CD14-positive monocyte (primary cell): Measurements from ENCODE around the gene KIF18A. TPM values are rescaled to one million over a fixed set of nuclear protein-coding genes. Genes with fewer than 3 reads are reported as not detected.

ENCODE experiments used
- DNase-seq, 3 donors: peaks; one replicate each; pipeline ENCODE4 v3.0.0-alpha.2; 2011 to 2022
- H2AFZ ChIP-seq: 2 replicates; pipeline ENCODE4 v1.6.0; 2012; ENCODE audit warnings: mild to moderate bottlenecking, low read depth, low read length, inconsistent platforms; ENCODE audit not compliant: insufficient read depth, poor library complexity, severe bottlenecking
- H3K27ac ChIP-seq, 2 donors: 1 replicate in 1 of 2; 2 replicates in 1 of 2; pipeline ENCODE4 v1.5.1; 2012 to 2013; ENCODE audit warnings: low read length in 2 of 2, control low read depth in 1 of 2, inconsistent platforms in 1 of 2, low read depth in 1 of 2, mild to moderate bottlenecking in 1 of 2
- H3K27me3 ChIP-seq, 2 donors: one replicate each; pipeline versions ENCODE4 v1.6.0 to v1.6.1; 2011 to 2013; ENCODE audit warnings: low read length in 2 of 2; ENCODE audit not compliant: control insufficient read depth in 2 of 2, insufficient read depth in 2 of 2
- H3K36me3 ChIP-seq, 2 donors: replicated peaks in 1 of 2; 1 replicate in 1 of 2; 2 replicates in 1 of 2; pipeline versions ENCODE4 v1.5.1 to v1.6.1; 2012 to 2013; ENCODE audit warnings: low read length in 2 of 2, control low read depth in 1 of 2, inconsistent platforms in 1 of 2, mild to moderate bottlenecking in 1 of 2; ENCODE audit not compliant: insufficient read depth in 2 of 2, control insufficient read depth in 1 of 2
- H3K4me1 ChIP-seq, 2 donors: 1 replicate in 1 of 2; 2 replicates in 1 of 2; pipeline versions ENCODE4 v1.5.1 to v1.6.1; 2012 to 2013; ENCODE audit warnings: low read length in 2 of 2, control low read depth in 1 of 2, inconsistent platforms in 1 of 2, mild to moderate bottlenecking in 1 of 2, moderate library complexity in 1 of 2; ENCODE audit not compliant: insufficient read depth in 2 of 2, control insufficient read depth in 1 of 2
- H3K4me2 ChIP-seq: replicated peaks from 2 replicates; pipeline ENCODE3; 2012; ENCODE audit warnings: low read length, moderate library complexity, mild to moderate bottlenecking; ENCODE audit not compliant: poor library complexity, severe bottlenecking; ENCODE audit errors: extremely low read depth
- H3K4me3 ChIP-seq, 3 experiments: fragments of 200-600 bp in 1 of 3; sonication (generic) in 1 of 3; replicated peaks in 1 of 3; 1 replicate in 2 of 3; 2 replicates in 1 of 3; pipeline ENCODE4 v1.5.1; 2011 to 2013; ENCODE audit warnings: low read length in 3 of 3, mild to moderate bottlenecking in 3 of 3, control low read depth in 2 of 3, low read depth in 2 of 3, inconsistent platforms in 1 of 3, moderate library complexity in 1 of 3
- H3K79me2 ChIP-seq: 2 replicates; pipeline ENCODE4 v1.6.0; 2012; ENCODE audit warnings: mild to moderate bottlenecking, control low read depth, inconsistent platforms, low read length, moderate library complexity; ENCODE audit not compliant: insufficient read depth
- H3K9ac ChIP-seq: 2 replicates; pipeline ENCODE4 v1.6.0; 2017; ENCODE audit warnings: low read length, mild to moderate bottlenecking; ENCODE audit not compliant: insufficient read depth, poor library complexity, severe bottlenecking
- H3K9me3 ChIP-seq, 2 donors: replicated peaks in 1 of 2; 1 replicate in 1 of 2; 2 replicates in 1 of 2; pipeline versions ENCODE4 v1.5.1 to v1.6.1; 2012 to 2013; ENCODE audit warnings: low read length in 2 of 2, control low read depth in 1 of 2; ENCODE audit not compliant: control insufficient read depth in 1 of 2, insufficient read depth in 1 of 2
- H4K20me1 ChIP-seq: 2 replicates; pipeline ENCODE4 v1.6.0; 2012; ENCODE audit warnings: mild to moderate bottlenecking, low read length, control low read depth, moderate library complexity; ENCODE audit not compliant: insufficient read depth
- H3K27ac Mint-ChIP-seq, 7 donors: one replicate each; pipeline ENCODE4 v1.8.0; 2020; ENCODE audit warnings: mild to moderate bottlenecking in 7 of 7, mixed read lengths in 7 of 7, moderate library complexity in 6 of 7, inconsistent platforms in 2 of 7
- H3K27me3 Mint-ChIP-seq, 3 donors: one replicate each; pipeline ENCODE4 v1.8.0; 2021 to 2022; ENCODE audit warnings: low read depth in 3 of 3, mild to moderate bottlenecking in 3 of 3, mixed read lengths in 3 of 3, moderate library complexity in 3 of 3, inconsistent platforms in 1 of 3
- H3K36me3 Mint-ChIP-seq, 2 donors: one replicate each; pipeline ENCODE4 v1.8.0; 2020; ENCODE audit warnings: mixed read lengths in 2 of 2, inconsistent platforms in 1 of 2, mild to moderate bottlenecking in 1 of 2
- H3K4me1 Mint-ChIP-seq: one replicate; pipeline ENCODE4 v1.8.0; 2020; ENCODE audit warnings: mild to moderate bottlenecking, mixed read lengths
- H3K4me3 Mint-ChIP-seq, 2 donors: one replicate each; pipeline ENCODE4 v1.8.0; 2020; ENCODE audit warnings: mild to moderate bottlenecking in 2 of 2, mixed read lengths in 2 of 2, moderate library complexity in 1 of 2
- H3K9me3 Mint-ChIP-seq, 7 donors: one replicate each; pipeline ENCODE4 v1.8.0; 2020 to 2022; ENCODE audit warnings: mixed read lengths in 7 of 7, mild to moderate bottlenecking in 6 of 7, moderate library complexity in 6 of 7, inconsistent platforms in 2 of 7
- CTCF ChIP-seq: fragments of 200-600 bp; IDR thresholded peaks from one replicate; pipeline ENCODE4 v1.8.0; 2022; ENCODE audit warnings: antibody characterized with exemption, mild to moderate bottlenecking
- WGBS: methylation state at CpG from one replicate; pipeline ENCODE4 v1.1.5; 2013; ENCODE audit warnings: missing lambda C conversion rate; ENCODE audit not compliant: insufficient coverage; 5-methylcytosine and 5-hydroxymethylcytosine counted together
- intact Hi-C, 2 donors: fragments of 100-400 bp; cut with micrococcal nuclease; formaldehyde crosslinking; loops; one replicate each; pipeline versions ENCODE4 v1.15.0 to v1.15.1; 2023
- polyA plus RNA-seq, 3 donors: library from polyadenylated mRNA; depleted of rRNA in 1 of 3; unstranded in 2 of 3; stranded (reverse) in 1 of 3; fragments of 300-500 nt in 2 of 3; fragments of >200 nt in 1 of 3; fragmentation: Illumina TruSeq in 2 of 3; gene quantifications; 1 replicate in 2 of 3; 2 replicates in 1 of 3; pipeline ENCODE4 v1.2.3, GENCODE V29; 2012 to 2021

The KIF18A gene
- polyA plus RNA-seq, 3 donors = 0.13 to 0.73 TPM; not detected in 1

DNA sequence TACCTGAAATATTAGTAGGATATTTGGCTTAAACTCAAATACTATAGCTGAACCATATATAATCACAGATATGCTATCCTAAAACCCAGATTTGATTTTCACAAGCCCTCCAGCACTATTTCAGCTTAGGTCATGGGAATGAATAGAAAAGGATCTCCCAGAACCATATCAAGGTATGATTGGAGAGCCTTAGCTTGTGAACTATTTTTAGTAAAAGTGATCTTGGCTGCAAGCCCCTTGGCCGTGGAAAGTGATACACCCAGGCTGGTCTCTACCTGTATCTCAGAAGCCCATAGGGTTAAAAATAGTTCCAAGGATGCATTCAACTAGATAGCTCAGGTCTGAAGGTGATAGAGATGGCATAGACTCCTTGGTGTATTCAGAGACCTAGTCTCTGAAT lies 9.7 kb downstream of the KIF18A start:
- Mint-ChIP-seq H3K4me1 (peaks cover 7% of the 10 kb centered on the region), H3K36me3 (peaks cover 23 to 42% of the 10 kb centered on the region in 2 donors), H3K27ac (no peak overlapping the region), H3K27me3 (no peaks in the 10 kb centered on the region), H3K4me3 (no peak overlapping the region), H3K9me3 (no peaks in the 10 kb centered on the region)
- no peak overlapping the region for H2AFZ ChIP-seq
- intact Hi-C loops = no loop called here
- H3K9ac ChIP-seq = no peak overlapping the region
- H3K4me3 ChIP-seq = no peak overlapping the region
- H3K9me3 ChIP-seq = no peaks in the 10 kb centered on the region
- no peaks in the 10 kb centered on the region for H3K27me3 ChIP-seq
- H3K4me2 ChIP-seq = no peak overlapping the region
- no peaks in the 10 kb centered on the region for H3K4me1 ChIP-seq
- H3K27ac ChIP-seq = no peak overlapping the region
- H3K79me2 ChIP-seq = peaks cover 67% of the 10 kb centered on the region
- WGBS = 100% methylated on average over 1 of the region's 1 CpG
- DNase-seq = no peak
- H3K36me3 ChIP-seq = peaks cover 4 to 24% of the 10 kb centered on the region in 2 donors
- no peaks in the 10 kb centered on the region for H4K20me1 ChIP-seq
- TF ChIP-seq CTCF = no peak

DNA sequence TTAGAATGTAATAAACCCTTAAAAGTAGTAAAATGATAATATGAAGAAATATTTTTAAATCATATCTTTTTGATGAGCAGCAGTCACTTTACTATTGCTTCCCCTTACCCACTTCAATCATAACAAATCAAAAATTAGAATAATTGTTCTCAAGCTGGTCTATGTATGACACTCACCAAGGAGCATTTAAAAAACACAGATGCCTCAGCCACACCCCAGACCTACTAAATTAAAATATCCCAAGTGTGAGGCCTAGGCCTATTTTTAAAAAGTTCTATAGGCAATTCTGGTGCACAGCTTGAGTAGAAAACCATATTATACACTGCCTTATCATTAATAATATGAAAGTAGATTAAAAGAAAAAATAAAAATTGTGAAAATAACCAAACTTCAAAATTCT lies 15.2 kb downstream of the KIF18A start:
- no peaks in the 10 kb centered on the region for H3K27me3 ChIP-seq
- H3K79me2 ChIP-seq = peaks cover 14% of the 10 kb centered on the region
- no peaks in the 10 kb centered on the region for H4K20me1 ChIP-seq
- no peak overlapping the region for H2AFZ ChIP-seq
- H3K9ac ChIP-seq = no peak overlapping the region
- no peak for DNase-seq
- H3K4me1 ChIP-seq = no peaks in the 10 kb centered on the region
- Mint-ChIP-seq H3K27me3 (no peaks in the 10 kb centered on the region), H3K27ac (peak overlapping the region in 1 of 7 donors; percentile 58), H3K4me3 (no peak overlapping the region), H3K36me3 (peaks cover 17 to 61% of the 10 kb centered on the region in 2 donors), H3K4me1 (no peaks in the 10 kb centered on the region), H3K9me3 (no peaks in the 10 kb centered on the region)
- intact Hi-C loops = no loop called here
- H3K4me3 ChIP-seq = no peak overlapping the region
- no peak for TF ChIP-seq CTCF
- H3K27ac ChIP-seq = no peak overlapping the region
- H3K4me2 ChIP-seq = no peak overlapping the region
- H3K36me3 ChIP-seq = peaks cover 17 to 48% of the 10 kb centered on the region in 2 donors
- H3K9me3 ChIP-seq = no peaks in the 10 kb centered on the region
